GM18909 (cell line): ENCODE measurements around the gene OTOS.

Experiments
- ATAC-seq: cut with Tn5 transposase; IDR thresholded peaks from one replicate; pipeline ENCODE4 v1.9.1; 2021; ENCODE audit warnings: mild to moderate bottlenecking; ENCODE audit not compliant: unreplicated experiment, poor library complexity

Gene OTOS

GRCh38 chr2:240140511-240140910, at the start of gene OTOS:
TSS of gene OTOS (minus strand) at chr2:240140658. CDS start at chr2:240140326, 332 bp downstream.
- ATAC-seq: no peak

GRCh38 chr2:240189686-240190085, 49.2 kb upstream of the OTOS start:
- ATAC-seq: no peak

GRCh38 chr2:240187989-240188590, 47.6 kb upstream of the OTOS start:
- no peak for ATAC-seq

- ATAC-seq: no peak
Observed at GRCh38 chr2:240186191-240186725, 45.8 kb upstream of the OTOS start.

- ATAC-seq: no peak
Observed at GRCh38 chr2:240184656-240185055, 44.2 kb upstream of the OTOS start.

GRCh38 chr2:240183875-240184590, 43.6 kb upstream of the OTOS start:
- no peak for ATAC-seq

- ATAC-seq: no peak
Observed at GRCh38 chr2:240183006-240183874, 42.8 kb upstream of the OTOS start.

GRCh38 chr2:240182476-240182875, 42.0 kb upstream of the OTOS start:
- no peak for ATAC-seq

- ATAC-seq: no peak
Observed at GRCh38 chr2:240182001-240182400, 41.5 kb upstream of the OTOS start.

GRCh38 chr2:240179941-240180666, 39.6 kb upstream of the OTOS start:
- no peak for ATAC-seq

- no peak for ATAC-seq
Observed at GRCh38 chr2:240179186-240179815, 38.8 kb upstream of the OTOS start.

GRCh38 chr2:240178564-240178963, 38.1 kb upstream of the OTOS start:
- ATAC-seq: no peak

GRCh38 chr2:240174496-240174895, 34.0 kb upstream of the OTOS start:
- ATAC-seq: no peak

- ATAC-seq: no peak
Observed at GRCh38 chr2:240172071-240172895, 31.8 kb upstream of the OTOS start.

GRCh38 chr2:240170883-240171282, 30.4 kb upstream of the OTOS start:
- ATAC-seq: no peak

GRCh38 chr2:240170354-240170735, 29.9 kb upstream of the OTOS start:
- no peak for ATAC-seq

GRCh38 chr2:240169486-240170353, 29.3 kb upstream of the OTOS start:
- ATAC-seq: no peak
